NCI-H524 (cell line): ENCODE measurements around the gene LYPD6B.

Experiments used
- DNase-seq, 2 experiments: peaks; one replicate each; lab custom pipeline; 2025; lab: John Stamatoyannopoulos, UW

LYPD6B gene

DNA sequence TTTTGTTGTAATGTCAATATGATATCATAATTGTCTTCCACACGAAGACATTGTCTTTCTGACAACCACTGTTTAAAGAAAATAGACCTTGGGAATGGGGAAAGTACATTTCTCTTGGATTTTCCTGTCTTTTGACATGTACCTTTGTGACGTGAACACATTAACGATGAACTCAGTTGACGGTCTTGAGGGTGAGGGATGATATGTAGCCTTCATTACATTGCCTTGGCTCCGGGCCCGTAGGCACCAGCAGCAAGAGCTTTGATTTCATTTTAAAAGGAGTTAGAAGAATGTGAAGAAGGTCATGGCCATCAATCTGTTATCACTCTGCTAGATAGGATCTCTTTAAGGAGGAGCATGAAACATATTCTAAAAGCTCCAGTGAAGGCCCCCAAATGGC, 80.9 kb downstream of the LYPD6B start:
- no peak for DNase-seq

DNA sequence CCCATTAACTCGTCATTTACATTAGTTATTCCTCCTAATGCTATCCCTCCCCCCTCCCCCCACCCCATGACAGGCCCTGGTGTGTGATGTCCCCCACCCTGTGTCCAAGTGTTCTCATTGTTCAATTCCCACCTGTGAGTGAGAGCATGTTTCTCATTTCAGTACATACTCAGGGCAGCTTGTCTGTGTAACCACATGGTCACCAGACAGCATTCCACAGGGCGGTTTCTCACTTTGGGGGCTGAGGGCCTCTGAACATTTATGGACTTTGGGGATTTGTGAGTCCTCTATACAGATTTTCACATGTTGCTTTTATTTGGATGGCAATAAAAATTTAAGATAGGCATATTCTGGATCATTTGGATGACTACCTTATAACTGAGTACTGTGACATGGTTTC, 84.0 kb downstream of the LYPD6B start:
- DNase-seq = no peak

DNA sequence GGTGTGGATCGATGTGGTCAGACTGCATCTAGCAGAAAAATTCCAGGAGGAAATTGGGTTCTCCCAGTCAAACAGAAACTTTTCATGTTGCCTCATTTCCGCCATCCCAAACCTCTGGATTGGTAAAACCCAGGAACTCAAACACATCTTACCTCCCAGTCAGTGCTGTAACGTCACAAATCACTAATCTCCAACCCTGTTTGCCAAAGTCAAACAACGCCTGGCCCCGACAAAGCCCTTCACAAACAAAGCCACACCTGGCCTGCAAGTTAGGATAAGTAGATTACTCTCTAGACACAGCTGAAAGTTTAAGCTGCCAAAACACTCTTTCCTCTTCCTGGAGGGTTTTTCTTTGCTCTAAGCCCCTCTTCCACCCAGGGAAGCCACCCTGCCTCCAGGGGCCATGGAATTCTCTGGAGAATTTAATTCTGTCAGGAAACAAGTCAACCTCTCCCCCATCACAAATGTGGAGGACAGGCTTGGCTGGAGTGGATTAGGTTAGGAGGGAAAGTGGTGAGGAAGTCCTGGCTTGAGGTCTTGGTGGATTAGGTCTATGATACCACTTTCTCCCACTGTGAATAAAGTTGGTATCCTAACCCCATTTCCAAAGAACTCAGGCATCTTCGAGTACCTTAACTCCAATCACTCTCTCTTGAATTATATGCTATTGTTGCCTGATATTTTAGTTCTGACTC, 86.7 kb downstream of the LYPD6B start:
- DNase-seq = peak in 1 of 2 experiments; percentile 34

- no peak for DNase-seq
These were observed 90.9 kb downstream of the LYPD6B start for GRCh38 chr2:149129433-149129832.

DNA sequence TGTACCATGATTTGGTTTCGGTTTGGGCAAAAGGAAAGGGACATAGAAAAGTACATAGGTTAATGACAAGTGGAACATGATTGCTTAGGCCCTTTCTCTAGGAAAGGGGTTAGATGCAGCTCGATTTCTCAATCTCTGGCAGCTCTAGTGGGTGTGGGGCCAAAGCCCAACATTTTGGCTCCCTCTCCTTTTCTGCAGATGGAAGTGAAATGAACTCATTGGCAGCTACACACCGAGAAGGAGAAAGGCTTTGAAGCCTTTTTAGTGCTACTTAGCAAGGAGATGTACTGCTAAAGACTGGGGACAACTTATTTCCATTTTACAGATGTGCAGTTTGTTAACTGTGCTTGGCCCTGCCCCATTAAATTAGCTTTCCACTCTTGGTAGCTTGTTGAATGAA, 93.8 kb downstream of the LYPD6B start:
- DNase-seq = no peak

DNA sequence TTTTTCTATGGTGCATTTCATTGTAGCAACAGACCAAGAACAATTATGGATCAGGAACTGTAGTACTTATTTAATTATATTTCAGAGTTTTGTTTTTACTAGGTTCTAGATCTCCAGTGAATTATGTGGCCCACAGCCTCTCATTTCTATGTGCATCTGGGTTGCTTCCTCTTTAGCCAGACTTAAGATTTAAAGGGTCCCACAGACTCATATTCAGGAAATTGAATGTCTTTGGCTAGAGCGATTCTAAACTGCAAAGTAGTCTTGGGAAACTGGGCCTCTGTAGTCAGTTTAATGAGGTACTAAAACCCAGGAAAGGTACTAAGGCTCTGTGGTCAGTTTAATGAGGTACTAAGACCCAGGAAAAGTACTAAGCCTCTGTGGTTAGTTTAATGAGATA, 94.4 kb downstream of the LYPD6B start:
- DNase-seq = no peak

DNA sequence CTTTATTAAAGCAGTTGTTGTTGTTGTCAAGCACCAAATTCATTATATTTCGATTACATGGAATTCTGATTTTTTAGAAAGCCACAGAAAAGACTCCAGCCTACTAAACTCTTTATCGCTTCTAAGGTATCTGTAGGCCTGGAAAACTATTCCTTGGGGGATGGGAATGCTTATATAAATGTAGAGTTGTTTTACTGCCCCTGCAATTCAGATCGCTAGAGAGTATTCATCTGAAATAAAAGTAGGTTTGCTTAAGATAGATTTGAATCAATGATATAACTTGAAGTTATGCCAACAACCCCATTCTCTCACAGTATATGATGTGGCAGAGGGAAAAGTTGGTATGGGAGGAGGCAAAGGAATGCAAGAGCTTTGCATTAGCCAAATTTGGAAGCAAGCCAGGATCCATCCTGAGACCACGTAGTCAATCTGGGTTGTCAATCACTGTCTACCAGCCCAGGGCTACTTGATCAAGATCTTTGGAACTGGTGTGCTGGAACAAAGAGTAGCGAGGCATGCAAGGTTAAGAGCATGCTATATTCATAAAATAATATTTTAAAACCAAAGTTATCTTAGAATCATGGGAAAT, 95.9 kb downstream of the LYPD6B start:
- no peak for DNase-seq

GRCh38 chr2:149136111-149136510, 97.6 kb downstream of the LYPD6B start:
- no peak for DNase-seq

- DNase-seq = no peak
These were observed 102.5 kb downstream of the LYPD6B start for GRCh38 chr2:149141046-149141445.

DNA sequence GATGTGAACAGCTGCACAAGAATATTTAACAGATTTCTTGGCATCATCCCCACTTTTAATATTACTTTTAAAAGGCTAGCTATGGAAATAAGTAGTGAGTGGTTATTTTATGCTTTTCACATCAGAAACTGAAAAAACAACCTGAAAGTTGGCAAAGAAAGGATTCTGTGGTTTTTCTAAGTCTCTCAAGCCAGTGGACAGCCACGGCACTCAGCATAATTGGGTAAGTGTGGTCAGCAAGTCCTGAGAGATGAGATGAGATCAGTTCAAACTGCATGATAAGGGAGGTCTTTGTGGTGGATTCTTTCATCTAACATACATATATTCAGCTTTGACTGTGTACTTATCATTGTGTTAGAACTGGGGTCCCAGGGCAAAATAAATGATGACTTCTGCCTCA, 105.2 kb downstream of the LYPD6B start:
- no peak for DNase-seq

DNA sequence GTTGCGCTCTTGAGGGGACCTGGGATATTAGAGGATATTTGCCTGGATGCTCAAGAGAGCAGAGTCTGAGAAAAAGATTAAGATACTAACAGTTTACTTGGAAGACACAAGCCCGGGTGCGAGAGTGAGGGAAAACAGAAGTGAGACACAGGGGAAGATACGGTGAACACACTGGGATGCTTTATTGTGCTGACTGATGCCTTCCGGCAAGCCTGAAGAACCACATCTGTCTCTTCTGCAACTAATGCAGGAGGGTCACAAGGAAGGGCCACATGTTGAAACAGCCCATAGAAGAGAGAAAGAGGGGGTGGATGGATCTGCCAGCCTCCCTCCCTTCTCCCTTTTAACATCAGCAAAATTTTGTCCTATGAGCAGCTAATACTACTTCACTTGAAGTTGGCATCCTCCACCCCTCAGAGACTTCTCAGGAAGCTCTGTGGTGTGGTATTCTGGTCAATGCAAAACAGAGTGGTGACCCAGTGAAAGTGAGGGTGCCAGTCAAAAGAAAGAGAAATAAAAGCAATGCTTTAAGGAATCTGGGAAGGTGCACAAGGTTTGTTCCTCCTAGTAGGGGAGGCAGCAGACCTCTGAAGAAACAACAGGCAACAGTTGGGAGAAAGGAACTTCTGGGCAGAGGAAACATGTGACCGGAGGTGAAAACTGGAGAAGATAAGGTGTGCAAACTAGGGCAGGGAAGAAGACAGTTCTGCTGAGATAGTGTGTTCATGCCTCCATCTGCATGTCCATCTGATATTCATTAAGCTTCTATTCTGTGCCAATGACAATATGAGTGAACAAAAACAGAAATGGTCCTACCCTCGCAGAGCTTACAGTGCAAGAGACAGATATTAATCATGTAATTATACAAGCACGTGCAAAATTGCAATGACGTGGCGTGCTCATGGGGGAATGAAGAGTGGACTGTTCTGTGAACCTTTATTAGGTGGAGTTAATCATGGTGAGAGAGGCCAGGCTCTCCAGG, 107.1 kb downstream of the LYPD6B start:
- no peak for DNase-seq

DNA sequence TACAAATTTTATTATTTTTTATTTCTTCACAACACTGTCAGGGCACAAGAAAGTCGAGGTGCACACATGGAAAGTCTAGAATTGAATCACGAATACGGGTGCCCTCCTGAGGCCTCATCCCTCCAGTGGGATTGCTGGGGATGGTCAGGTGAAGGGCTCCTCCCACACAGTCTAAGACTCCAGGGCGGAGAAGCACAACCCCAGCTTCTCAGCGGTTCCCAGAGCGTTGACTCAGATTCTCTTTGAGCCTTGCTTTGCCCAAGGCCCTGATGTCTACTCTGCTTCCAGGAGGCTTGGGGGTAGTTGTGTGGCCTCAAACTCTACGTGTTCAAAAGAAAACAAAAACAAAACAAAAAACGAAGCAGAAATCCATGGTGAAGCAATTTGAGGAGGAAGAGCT, 108.4 kb downstream of the LYPD6B start:
- DNase-seq = no peak

DNA sequence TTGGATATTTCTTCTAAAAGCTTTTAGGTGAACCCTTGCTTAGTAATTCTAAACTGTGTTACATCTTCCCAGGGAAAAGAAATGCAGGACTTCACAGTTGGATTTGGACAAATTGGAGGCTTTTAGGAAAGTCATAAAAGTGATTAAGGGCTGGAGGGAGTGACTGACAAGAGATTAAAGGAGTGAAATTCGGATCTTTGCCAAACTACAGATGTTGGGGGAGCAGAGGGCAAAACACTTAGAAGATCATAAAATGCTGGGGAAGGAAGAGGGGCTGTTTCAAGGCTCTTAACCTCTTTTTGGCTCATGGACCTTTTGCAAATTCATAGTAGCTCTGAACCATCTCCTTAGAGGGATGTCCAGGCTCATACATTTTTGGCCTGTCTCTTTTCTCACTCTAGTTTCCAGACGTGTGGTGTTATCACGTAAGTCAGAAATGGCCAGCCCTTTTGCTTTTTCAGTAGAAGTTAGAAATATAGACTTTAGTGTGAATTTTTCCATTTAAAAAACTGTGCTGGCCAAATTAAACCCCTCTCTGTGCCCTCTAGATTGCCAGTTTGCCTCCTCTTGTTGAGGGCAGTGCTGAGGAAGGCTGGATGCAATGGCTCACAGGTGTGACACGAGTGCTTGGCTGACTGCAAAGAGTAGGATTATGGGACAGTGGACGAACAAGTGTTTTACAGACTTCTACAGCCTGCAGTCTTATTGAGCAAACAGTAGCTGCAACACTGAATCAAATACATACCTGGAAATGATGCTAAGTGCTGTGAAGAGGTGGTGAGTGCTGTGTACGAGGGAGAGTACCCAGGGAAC, 109.9 kb downstream of the LYPD6B start:
- DNase-seq = peak; percentile 11 to 58

- DNase-seq = no peak
These were observed 110.5 kb downstream of the LYPD6B start for GRCh38 chr2:149149007-149149297.

DNA sequence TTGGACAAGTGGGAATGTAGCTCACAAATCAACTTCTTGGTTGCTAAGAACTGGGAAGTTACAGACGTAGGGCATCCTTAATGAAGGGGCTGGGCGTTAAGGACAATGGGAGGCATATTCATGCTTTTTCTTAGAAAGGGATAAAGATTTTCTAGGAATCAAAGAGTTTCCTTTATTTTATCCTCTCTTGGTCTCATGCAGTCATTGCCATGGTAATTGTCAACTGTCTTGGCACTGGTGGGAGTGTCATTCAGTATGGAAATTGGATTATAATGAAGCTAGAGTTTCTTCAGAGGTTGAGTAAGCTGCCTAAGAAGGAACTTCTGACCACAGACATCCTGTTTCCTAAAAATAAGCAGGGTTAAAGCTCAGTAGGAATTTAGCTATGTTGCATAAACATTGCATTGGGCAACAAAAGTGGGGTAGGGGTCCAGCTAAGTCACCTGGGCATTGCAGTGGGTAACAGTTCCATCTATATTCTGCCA, 114.0 kb downstream of the LYPD6B start:
- DNase-seq = no peak

DNA sequence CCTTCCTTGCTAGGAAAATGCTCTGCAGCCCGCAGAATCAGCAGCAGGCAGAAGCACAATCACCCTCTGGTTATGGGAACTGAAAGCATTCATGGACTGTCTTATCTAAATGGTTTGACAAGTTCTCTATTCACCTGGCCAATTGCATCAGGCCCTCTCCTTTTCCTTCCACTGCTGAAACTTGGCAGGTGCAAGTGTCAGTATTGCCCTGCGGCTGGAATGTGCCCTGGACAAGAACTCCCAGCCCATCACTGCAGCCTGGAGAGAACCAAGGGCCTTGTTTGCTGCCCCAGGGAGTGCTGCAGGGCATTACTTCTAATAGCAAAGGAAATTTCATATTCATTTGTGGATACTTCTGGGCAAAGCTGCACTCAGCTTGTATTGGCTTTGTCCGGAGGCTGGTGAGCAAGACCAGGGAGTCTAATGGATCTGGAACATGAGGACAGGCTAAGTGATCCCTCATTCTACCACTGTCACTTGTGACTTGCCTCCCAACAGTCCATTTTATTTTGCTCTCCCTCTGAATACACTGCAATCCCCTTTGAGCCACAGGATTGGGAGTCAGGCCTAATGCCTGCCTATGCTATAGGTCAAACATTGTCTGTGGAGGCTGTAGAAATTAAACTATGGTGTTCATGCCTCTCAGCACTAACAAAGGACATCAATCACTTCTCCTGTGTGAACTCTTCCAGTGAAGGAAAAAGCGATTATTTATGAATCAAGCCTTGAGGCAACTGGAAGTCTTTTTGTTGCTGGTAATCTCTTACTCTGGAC, 116.9 kb downstream of the LYPD6B start:
- no peak for DNase-seq

- no peak for DNase-seq
These were observed 117.5 kb downstream of the LYPD6B start for GRCh38 chr2:149155988-149156387.

DNA sequence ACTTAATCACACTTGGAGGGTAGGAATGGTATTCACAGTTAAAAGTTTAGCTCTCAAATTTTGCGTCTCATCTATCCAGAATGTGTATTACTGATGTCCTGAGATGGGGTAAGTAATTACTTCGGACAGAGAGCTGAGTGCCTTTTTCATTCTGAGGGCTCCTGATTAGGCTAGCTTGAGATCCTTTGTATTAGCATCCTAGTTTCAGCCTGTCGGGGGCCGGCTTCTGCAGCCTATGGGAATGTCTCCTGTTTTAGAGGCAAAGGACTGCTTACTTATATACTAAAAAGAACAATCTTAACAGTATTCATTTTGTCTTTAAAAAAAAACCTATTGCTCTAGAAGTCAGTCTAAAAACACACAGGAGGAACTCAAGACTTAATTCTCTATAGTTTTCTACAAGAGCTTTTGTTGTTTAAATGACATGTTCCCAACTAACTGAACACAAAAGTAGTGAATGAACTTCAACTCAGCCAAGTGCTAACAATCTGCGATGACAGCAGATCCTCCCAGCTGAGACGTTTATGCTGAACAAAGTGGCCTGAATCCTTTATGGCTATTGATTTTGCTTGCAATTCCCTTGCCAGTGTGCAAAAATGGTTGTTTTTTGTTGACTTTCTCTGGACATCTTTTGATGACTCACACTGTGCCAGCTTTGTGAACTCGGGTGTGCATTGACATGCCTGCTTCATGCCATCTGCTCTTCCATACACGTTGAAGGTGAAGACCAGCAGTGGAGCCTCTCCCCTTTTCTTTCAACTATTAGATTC, 118.7 kb downstream of the LYPD6B start:
- DNase-seq = no peak

DNA sequence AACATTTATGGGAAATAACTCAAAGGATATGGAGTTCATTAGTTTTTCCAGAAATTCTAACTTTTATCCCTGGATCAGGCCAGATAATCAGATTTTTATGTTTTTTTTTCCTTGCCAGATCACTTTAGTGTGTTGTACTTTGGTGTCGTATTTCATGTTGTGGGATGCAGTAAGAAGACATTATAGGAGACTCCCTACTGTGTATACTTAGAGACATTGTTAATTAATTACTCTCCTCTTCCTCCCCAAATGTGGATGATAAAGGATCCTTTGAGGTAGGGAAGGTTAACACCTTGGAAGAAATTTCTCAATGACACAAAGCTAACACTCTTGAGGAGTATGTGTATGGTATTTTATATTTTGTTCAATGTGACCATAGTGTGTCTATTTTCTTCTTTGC, 120.5 kb downstream of the LYPD6B start:
- DNase-seq = no peak

GRCh38 chr2:149160195-149160594, 121.7 kb downstream of the LYPD6B start:
- DNase-seq = no peak
